Brain pericyte (primary cell): ENCODE data around the gene MBP.
"Not testable (repeated sequence)": the region's sequence is repeated elsewhere in the genome, so short reads cannot be mapped to it uniquely, and the experiment has no call there.

Source experiments
- DNase-seq: peaks from one replicate; pipeline ENCODE4 v3.0.0-alpha.2; 2012; ENCODE audit warnings: low read depth, low spot score

MBP gene

GRCh38 chr18:76951456-76952247, 180.9 kb downstream of the MBP start:
- DNase-seq: no peak

- DNase-seq: no peak
Measured at GRCh38 chr18:76948345-76948744, 184.2 kb downstream of the MBP start.

- not testable (repeated sequence) for DNase-seq
Measured at GRCh38 chr18:76944346-76944745, 188.2 kb downstream of the MBP start.

GRCh38 chr18:76943542-76944339, 188.8 kb downstream of the MBP start:
- DNase-seq: peak; percentile 24

- DNase-seq: no peak
Measured at GRCh38 chr18:76941284-76941683, 191.3 kb downstream of the MBP start.

GRCh38 chr18:76938619-76939018, 194.0 kb downstream of the MBP start:
- DNase-seq: no peak

GRCh38 chr18:76937597-76937996, 195.0 kb downstream of the MBP start:
- DNase-seq: no peak

GRCh38 chr18:76936877-76937276, 195.7 kb downstream of the MBP start:
- no peak for DNase-seq

- no peak for DNase-seq
Measured at GRCh38 chr18:76935722-76936337, 196.8 kb downstream of the MBP start.

- no peak for DNase-seq
Measured at GRCh38 chr18:76932026-76932819, 200.4 kb downstream of the MBP start.

- DNase-seq: no peak
Measured at GRCh38 chr18:76931171-76931570, 201.4 kb downstream of the MBP start.
